HG03457 (cell line): ENCODE data around the gene ZFHX3.
"Not testable (repeated sequence)": the region's sequence is repeated elsewhere in the genome, so short reads cannot be mapped to it uniquely, and the experiment has no call there.

Experiments
- ATAC-seq: cut with Tn5 transposase; IDR thresholded peaks from one replicate; pipeline ENCODE4 v1.9.1; 2021; ENCODE audit warnings: moderate number of reproducible peaks; ENCODE audit not compliant: unreplicated experiment

The ZFHX3 gene

DNA sequence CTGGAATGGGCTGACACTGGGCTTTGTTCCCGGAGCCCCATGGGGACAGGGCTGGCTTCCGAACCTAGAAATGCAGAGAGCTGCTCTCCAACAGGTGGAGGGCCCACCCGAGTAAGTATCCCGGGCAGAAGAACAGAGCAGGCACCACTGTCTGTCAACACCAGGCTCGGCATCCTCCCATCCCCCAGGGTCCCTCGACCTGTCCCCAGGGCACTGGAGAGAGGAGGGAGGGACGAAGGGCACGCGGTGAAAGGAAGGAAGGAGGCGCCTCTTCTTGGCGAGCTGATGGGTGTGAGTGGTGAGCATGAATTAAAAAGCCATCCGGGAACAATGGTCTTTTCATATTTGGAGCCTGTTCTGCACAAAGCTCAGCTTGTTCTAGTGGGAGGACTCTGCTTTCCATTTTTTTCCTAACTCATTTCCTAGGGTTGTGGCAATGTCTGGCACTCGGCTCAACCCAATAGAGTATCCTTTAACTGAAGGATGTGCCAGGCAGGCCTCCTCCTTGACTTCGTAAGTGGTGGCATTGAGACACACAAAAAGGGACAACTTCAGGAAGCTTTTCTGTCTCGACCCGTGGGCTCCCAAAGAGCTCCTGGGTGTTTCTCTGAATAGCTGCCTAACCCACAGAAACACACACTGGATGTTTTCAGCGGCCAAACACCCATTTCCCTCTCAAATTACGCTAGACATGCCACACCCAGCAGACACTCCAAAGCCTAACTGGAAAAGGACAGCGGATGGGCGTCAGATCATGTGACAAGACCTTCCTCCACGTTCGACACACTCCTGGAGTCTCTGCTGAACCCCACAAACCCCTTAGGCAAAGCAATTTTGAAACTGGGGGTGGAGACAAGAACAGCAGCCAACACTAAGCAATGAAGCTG is 47.7 kb downstream of the ZFHX3 start:
- ATAC-seq = no peak

DNA sequence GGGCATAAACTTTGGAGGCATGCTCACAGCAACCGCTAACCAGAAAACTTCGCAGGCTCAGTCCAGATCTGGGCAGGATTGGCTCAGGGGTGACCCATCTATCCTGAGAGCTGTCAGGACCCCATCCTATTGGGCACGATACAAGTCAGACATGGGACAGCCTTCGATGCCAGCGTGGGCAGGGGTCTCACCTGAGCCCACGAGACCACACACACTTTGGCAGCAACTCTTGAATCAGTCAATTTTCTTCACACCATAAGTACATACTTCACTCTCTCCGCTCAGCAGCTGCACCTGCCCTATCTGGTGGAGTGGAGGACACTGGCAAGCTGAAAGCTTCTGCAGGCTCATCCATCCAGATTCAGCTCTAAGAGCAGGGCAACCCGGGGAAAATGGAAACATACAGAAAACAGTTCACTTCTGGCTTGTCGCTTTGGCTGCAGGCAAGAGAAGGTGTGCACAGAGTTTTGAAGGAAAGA is 48.3 kb downstream of the ZFHX3 start:
- ATAC-seq = no peak

GRCh38 chr16:72997141-72997542 is 50.8 kb downstream of the ZFHX3 start:
- ATAC-seq = no peak

GRCh38 chr16:72996291-72997062 is 51.5 kb downstream of the ZFHX3 start:
- ATAC-seq = no peak

DNA sequence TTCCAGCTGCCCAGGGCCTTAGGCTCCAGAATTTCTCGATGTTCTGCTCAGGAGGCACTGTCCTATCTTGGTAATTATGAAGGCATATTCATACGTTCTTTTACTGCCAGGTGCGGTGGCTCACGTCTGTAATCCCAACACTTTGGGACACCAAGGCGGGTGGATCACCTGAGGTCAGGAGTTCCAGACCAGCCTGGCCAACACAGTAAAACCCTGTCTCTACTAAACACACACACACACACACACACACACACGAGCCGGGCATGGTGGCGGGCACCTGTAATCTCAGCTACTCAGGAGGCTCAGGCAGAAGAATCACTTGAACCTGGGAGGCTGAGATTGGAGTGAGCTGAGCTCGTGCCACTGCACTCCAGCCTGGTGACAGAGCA is 52.1 kb downstream of the ZFHX3 start:
- not testable (repeated sequence) for ATAC-seq

GRCh38 chr16:72995151-72995881 is 52.6 kb downstream of the ZFHX3 start:
- no peak for ATAC-seq

GRCh38 chr16:72992142-72992601 is 55.8 kb downstream of the ZFHX3 start:
- ATAC-seq = no peak

- ATAC-seq = no peak
Observed at GRCh38 chr16:72991644-72992043, 56.3 kb downstream of the ZFHX3 start.

GRCh38 chr16:72991211-72991610 is 56.7 kb downstream of the ZFHX3 start:
- ATAC-seq = no peak

DNA sequence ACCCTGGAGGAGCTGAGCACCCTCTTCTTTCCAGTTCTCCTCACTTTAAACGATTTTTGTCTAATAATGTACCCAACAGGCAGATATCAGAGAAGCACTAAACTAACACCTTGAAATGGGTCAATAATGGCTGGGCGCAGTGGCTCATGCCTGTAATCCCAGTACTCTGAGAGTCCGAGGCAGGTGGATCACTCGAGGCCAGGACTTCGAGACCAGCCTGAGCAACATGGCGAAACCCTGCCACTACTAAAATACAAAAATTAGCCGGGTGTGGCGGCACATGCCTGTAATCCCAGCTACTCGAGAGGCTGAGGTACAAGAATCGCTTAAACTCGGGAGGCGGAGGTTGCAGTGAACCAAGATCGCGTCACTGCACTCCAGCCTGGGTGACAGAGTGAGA is 57.4 kb downstream of the ZFHX3 start:
- ATAC-seq = no peak

DNA sequence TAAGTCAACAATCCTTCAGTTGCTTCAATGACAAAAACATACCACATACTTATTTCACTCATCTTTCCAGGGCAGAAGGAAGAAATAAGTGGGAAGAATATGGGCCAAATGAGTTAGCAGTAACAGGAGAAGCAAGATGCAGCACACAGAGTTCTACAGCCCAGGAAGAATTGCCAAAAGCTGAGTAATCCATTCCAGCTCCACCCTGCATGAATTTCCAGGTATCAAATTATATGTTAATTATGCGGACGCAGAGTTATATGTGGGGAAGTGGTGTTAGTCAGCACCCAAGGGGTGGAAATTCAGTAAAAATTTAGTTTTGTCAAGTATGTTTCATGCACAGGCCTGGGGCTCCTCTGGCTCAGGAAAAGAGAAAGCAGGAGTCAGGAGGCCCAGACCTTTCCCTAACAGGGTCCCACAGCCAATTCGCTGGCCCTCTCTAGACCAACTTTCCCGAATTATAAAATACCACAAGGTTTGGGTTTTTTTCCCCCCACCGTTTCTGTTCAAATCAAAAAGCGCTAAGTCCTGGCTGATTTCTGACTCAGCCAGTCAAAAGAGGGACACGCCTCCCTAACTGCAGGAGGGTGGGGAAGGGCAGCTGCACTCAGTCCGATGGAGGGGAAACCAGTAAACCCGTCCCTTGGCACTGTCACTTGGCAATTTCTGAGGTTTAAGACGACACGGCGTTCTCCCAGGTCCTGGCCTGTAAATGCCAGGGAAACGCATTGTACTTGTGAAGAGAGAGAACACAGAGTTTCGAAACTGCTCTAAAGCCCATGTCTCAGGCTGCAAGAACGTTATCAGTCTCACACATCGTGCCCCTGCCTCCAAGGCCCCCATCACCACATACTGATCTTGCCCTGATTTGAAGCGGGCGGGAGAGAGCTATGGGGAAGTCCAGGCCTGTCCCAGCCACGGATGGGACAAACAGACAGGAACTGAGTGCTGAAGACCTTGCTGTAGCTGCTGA is 58.1 kb downstream of the ZFHX3 start:
- ATAC-seq = no peak

GRCh38 chr16:72989203-72989578 is 58.7 kb downstream of the ZFHX3 start:
- ATAC-seq = not testable (repeated sequence)

- no peak for ATAC-seq
Observed at GRCh38 chr16:72988569-72988968, 59.4 kb downstream of the ZFHX3 start.

GRCh38 chr16:72987480-72987901 is 60.4 kb downstream of the ZFHX3 start:
- no peak for ATAC-seq

DNA sequence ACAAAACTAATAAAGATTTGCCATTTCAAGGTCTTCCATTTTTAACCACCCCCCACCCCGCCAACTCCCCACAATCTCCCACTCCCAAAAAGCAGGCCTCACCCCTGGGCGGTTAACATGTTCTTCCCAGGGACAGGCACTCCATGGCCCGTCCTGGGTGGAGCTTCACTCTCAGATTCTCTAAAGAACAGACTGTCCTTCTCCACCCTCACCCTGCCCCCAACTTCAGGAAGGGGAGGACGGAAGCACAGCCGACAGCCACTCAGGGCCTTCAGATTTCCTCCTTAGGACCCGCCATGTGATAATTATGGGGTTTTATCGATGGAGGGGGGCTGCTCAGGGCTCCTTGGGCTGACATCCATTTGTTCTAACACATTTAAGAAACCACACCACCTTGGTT is 61.9 kb downstream of the ZFHX3 start:
- no peak for ATAC-seq

DNA sequence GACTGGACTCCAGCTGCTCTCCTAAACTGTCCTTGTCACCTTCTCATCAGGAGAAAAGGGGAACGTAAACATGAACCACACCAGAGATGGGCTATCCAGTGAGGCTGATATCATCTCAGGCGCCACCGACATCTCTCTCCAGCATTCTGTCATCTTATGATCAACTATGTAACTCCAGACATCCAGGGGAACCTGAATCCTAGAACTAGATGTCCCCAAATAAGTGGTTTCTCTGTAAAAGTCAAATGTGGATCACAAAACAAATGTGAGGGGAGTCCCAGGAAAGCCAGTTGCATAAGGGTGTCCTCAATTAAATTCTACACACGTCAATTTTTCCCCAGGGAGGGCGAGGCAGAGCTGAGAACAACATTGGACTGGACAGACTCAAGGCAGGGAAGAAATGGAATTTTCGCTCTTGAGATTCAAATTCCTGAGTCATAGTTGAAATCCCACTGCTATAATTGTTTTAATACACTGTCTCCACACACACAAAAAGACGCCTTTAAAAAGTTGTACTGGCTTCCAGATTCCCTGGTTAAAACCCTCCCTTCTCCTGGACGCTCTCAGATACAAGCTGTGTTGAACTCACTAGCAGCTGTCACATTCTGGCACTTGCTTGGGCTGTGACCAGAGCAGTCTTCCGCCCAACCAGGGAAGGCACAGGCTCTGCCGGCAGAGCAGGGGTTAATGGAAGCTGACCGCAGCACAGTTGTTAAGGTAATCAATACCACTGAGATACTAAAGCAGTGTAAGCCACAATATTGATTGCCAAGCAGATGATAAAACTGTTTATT is 62.6 kb downstream of the ZFHX3 start:
- no peak for ATAC-seq

DNA sequence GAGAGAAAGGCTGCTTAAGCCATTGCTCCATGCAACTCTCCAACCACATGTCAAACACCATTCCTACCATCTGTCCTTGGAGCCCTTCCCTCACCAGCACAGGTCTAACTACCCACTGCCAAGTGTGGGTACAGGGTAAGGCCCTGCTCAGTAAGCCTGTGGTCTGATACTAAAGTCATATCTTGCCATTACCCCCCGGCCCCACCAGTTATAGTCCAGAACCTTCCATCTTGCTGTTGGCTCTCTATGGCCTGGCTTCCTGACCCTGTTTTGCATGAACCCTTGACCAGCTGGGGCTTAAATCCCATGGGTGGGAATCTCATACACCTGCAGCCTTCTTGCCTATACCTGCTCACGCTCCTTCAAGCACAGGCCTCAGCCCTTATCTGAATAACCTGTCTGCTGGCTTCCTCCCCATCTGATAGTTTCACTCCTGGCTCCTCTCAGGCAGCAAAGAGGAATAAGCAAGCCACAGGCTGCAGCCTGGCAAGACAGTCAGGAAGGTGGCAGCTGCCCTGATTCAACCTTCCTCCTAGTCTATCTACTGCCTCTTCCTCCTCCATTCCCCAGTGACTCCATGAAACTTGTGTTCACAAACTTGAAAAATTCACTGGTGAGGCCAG is 64.1 kb downstream of the ZFHX3 start:
- ATAC-seq = no peak

GRCh38 chr16:72983241-72983640 is 64.7 kb downstream of the ZFHX3 start:
- ATAC-seq = no peak

DNA sequence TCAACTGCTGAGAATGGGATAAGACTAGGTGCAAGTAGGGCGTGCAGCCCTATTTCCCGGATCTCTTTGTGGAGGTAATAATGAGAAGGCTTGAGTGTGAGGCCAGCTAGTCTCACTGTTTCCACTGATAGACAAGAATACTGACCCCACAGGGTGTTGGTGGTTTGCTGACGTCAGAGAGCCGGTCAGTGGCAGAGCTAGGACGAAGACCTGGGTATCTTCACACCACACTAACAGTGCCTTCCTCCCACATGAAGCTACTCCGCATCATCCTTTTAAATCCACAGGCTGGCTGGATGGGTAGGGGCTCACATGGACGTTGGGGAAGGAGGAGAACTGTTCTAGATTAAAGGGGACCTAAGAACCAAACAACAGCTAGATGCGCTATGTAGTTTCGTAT is 68.0 kb downstream of the ZFHX3 start:
- no peak for ATAC-seq
